HUES6 (cell line): ENCODE results near the gene TAPT1.

Source experiments
- H3K27ac ChIP-seq: 2 replicates; pipeline ENCODE4 v1.7.0; 2013; ENCODE audit warnings: low read depth, mild to moderate bottlenecking, low read length, inconsistent platforms
- H3K27me3 ChIP-seq: 2 replicates; pipeline ENCODE4 v1.6.1; 2013; ENCODE audit warnings: low read length; ENCODE audit not compliant: control insufficient read depth, insufficient read depth
- H3K36me3 ChIP-seq: 2 replicates; pipeline ENCODE4 v1.6.1; 2013; ENCODE audit warnings: low read length; ENCODE audit not compliant: control insufficient read depth, insufficient read depth
- H3K4me1 ChIP-seq: 2 replicates; pipeline ENCODE4 v1.6.1; 2013; ENCODE audit warnings: low read length; ENCODE audit not compliant: control insufficient read depth, insufficient read depth
- H3K4me3 ChIP-seq: 2 replicates; pipeline ENCODE4 v1.5.1; 2013; ENCODE audit warnings: low read depth, low read length
- H3K9ac ChIP-seq: one replicate; pipeline ENCODE4 v1.6.1; 2013; ENCODE audit warnings: mild to moderate bottlenecking, low read length
- H3K9me3 ChIP-seq: 2 replicates; pipeline ENCODE4 v1.6.1; 2013; ENCODE audit warnings: low read depth, low read length; ENCODE audit not compliant: control insufficient read depth, insufficient read depth

TAPT1 gene

DNA sequence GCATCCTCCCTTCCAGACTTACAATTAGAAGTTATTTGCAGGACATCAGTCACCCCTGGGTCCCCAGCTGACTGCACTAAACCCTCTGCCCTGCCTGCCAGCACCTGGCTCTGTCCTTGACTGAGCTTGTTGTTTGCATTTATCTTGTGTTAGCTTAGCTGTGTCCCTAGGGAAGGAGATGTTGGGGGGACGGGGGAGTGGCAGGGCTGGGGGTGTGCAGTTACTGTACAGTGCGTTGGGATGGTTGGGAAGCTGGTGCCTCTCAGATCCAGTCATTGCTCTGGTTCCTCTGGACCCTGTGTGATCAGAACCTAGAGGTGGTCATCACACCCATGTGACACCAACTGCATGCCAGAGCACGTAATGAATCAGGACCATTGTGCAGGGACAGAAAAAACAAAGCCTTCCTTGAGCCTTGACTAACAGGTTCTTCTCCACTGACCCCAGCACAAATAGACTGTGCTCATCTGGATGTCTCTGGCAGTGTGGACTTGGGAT lies 109.7 kb downstream of the TAPT1 start:
- Histone ChIP-seq H3K9me3 (no peaks in the 10 kb centered on the region), H3K4me3 (no peak overlapping the region), H3K27me3 (peaks cover 6% of the 10 kb centered on the region; the same call in 1 of the 2 replicates), H3K36me3 (no peaks in the 10 kb centered on the region), H3K9ac (no peak overlapping the region), H3K27ac (no peak overlapping the region), H3K4me1 (no peaks in the 10 kb centered on the region)

DNA sequence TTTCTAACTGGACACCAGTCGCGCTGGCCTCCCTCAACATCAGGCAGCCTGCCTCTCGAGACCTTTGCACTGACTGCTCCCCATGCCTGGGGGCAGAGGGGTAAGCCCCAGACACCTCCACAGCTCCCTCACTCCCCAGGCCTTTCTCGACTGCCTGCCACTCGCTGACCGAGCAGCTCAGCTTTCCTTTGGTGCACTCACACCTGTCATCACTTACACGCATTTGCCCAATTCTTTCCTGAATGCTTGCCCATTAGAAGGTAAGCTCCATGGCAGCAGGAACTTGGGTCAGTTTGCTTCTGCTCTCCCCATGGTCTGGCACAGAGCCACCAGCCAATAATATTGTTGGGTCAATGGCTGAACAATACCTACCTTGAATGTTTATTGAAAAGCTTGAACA lies 110.3 kb downstream of the TAPT1 start:
- Histone ChIP-seq H3K27ac (no peak overlapping the region), H3K4me1 (no peaks in the 10 kb centered on the region), H3K36me3 (no peaks in the 10 kb centered on the region), H3K27me3 (peaks cover 7% of the 10 kb centered on the region; the same call in 1 of the 2 replicates), H3K9me3 (no peaks in the 10 kb centered on the region), H3K4me3 (no peak overlapping the region), H3K9ac (no peak overlapping the region)

GRCh38 chr4:16114546-16114945 lies 111.7 kb downstream of the TAPT1 start:
- H3K27me3 ChIP-seq = peaks cover 7% of the 10 kb centered on the region; the same call in 1 of the 2 replicates
- H3K4me1 ChIP-seq = no peaks in the 10 kb centered on the region
- no peak overlapping the region for H3K27ac ChIP-seq
- no peaks in the 10 kb centered on the region for H3K9me3 ChIP-seq
- H3K4me3 ChIP-seq = no peak overlapping the region
- no peaks in the 10 kb centered on the region for H3K36me3 ChIP-seq
- no peak overlapping the region for H3K9ac ChIP-seq

DNA sequence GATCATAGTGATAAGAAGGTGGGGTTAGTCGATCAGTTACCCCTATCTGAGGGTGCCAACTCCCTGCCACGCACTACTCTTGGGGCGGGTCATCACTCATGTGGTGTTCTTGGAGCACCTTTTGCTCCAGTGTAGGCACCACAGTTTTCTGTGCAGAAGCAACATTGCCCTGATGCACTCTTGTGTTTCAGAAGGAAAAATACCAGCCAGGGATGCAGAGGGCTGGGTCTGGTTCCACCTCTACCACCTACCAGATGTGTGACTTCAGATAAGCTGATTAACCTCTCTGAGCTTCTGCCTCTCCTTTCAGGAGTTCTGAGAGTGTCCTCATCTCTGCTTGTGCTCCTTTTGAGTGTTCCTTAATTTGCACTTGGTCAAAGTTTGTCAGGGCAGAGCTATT lies 112.5 kb downstream of the TAPT1 start:
- H3K4me1 ChIP-seq = no peaks in the 10 kb centered on the region
- no peaks in the 10 kb centered on the region for H3K9me3 ChIP-seq
- no peaks in the 10 kb centered on the region for H3K36me3 ChIP-seq
- H3K27ac ChIP-seq = no peak overlapping the region
- no peak overlapping the region for H3K4me3 ChIP-seq
- H3K27me3 ChIP-seq = peaks cover 7% of the 10 kb centered on the region; the same call in 1 of the 2 replicates
- H3K9ac ChIP-seq = no peak overlapping the region

- Histone ChIP-seq H3K27ac (no peak overlapping the region), H3K9me3 (no peaks in the 10 kb centered on the region), H3K9ac (no peak overlapping the region), H3K36me3 (no peaks in the 10 kb centered on the region), H3K27me3 (peaks cover 7% of the 10 kb centered on the region; the same call in 1 of the 2 replicates), H3K4me3 (no peak overlapping the region), H3K4me1 (no peaks in the 10 kb centered on the region)
Observed at GRCh38 chr4:16111533-16111932, 114.7 kb downstream of the TAPT1 start.

DNA sequence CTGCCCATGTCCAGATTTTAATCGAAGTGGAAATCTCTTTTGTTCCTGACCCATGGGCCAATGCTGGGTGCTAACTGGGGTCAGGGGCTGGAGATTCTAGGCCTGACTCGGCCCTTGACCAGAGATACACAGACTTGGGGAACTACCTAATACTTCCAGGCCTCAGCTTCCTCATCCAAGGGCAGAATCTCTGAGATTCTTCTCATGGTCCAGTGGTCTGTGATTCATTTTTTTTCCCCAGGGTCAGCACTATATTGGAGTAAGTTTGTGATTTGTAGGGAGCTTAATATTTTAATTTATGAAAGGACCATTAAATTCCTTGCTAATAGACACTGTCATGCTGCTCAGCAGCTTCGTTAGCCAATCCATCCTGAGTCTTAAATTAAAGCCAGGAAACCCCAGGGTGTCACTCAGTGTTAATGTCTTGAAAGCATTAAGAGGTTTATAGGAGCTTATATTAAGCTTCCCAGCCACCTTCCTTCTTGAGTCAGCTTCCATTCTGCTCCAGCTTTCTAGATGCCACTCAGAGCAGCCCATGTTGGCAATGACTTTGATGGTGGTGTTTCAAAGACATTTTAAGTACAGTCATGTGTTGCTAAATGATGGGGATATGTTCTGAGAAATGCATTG lies 115.5 kb downstream of the TAPT1 start:
- H3K4me1 ChIP-seq = no peaks in the 10 kb centered on the region
- H3K9me3 ChIP-seq = no peaks in the 10 kb centered on the region
- peaks cover 7% of the 10 kb centered on the region; the same call in 1 of the 2 replicates for H3K27me3 ChIP-seq
- no peak overlapping the region for H3K27ac ChIP-seq
- H3K9ac ChIP-seq = no peak overlapping the region
- no peaks in the 10 kb centered on the region for H3K36me3 ChIP-seq
- no peak overlapping the region for H3K4me3 ChIP-seq
